ENCODE data around the gene C16orf54. TPM values are rescaled to one million over a fixed set of nuclear protein-coding genes. Genes with fewer than 3 reads are reported as not detected.
"Not testable (repeated sequence)": the region's sequence is repeated elsewhere in the genome, so short reads cannot be mapped to it uniquely, and the experiment has no call there.

Gene C16orf54
- total RNA-seq, 2 donors from 2014 or later: 1.7 TPM

- intact Hi-C loops (cut with DNase I): no loop called here
- Histone ChIP-seq H3K4me3 (no peak overlapping the region), H3K4me1 (no peaks in the 10 kb centered on the region), H3K27ac (no peak overlapping the region), H3K27me3 (no peaks in the 10 kb centered on the region), H3K9me3 (no peaks in the 10 kb centered on the region), H3K36me3 (no peaks in the 10 kb centered on the region), H3K9ac (ENCODE audit: low read depth in 2 of 2, low read length in 2 of 2) (no peak overlapping the region)
- no peak for TF ChIP-seq CTCF (IDR thresholded peaks at IDR 0.05)
- no peak for DNase-seq
These were observed 15.1 kb downstream of the C16orf54 start for GRCh38 chr16:29730649-29731048.

DNA sequence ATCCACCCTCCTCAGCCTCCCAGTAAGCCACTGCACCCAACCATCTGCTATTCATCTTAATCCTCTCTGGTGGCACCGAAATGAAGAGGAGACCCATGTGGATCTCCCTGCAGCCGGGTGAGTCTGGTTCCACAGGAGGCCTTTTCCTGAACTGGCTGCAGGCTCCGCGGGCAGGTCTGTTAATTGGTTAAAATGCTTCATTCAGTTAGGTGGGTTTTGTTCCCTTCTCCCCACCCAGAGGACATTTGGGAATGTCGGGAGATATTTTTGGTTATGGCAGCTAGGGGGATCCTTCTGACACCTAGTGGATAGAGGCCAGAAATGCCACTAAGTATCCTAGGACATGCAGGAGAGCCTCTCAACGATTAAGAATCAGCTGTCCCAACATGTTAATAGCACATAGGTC, 16.7 kb downstream of the C16orf54 start:
- H3K9me3 ChIP-seq: no peaks in the 10 kb centered on the region
- H3K36me3 ChIP-seq: no peaks in the 10 kb centered on the region
- intact Hi-C loops (cut with DNase I): no loop called here
- no peak overlapping the region for H3K27ac ChIP-seq
- no peaks in the 10 kb centered on the region for H3K27me3 ChIP-seq
- peak; percentile 49 for TF ChIP-seq CTCF (IDR thresholded peaks at IDR 0.05)
- DNase-seq: no peak
- H3K4me3 ChIP-seq: no peak overlapping the region
- H3K9ac ChIP-seq (ENCODE audit: low read depth in 2 of 2, low read length in 2 of 2): no peak overlapping the region
- no peaks in the 10 kb centered on the region for H3K4me1 ChIP-seq

DNA sequence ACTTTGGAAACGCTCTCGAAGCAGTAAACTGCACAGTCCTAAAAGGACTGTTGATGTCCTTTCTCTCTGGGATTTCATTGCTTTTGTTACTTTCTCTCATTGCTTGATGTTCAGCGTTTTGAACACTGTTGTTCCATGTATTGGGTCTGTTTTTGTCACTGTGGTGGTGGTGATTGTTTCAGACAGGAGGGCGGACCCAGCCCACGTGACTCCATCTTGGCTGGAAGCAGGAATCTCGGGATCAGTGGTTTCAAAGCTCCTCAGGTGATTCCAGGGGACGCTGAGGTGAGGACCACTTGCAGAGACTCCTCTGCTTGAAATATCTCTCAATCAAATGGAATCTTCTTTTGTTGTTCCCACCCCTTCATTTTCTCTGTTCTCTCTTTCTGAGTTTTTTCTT, 18.3 kb downstream of the C16orf54 start:
- no peak overlapping the region for H3K4me3 ChIP-seq
- H3K4me1 ChIP-seq: no peaks in the 10 kb centered on the region
- H3K9ac ChIP-seq (ENCODE audit: low read depth in 2 of 2, low read length in 2 of 2): no peak overlapping the region
- no peak for DNase-seq
- H3K36me3 ChIP-seq: no peaks in the 10 kb centered on the region
- intact Hi-C loops (cut with DNase I): no loop called here
- TF ChIP-seq CTCF (IDR thresholded peaks at IDR 0.05): no peak
- H3K9me3 ChIP-seq: no peaks in the 10 kb centered on the region
- H3K27ac ChIP-seq: no peak overlapping the region
- H3K27me3 ChIP-seq: no peaks in the 10 kb centered on the region

- Histone ChIP-seq H3K36me3 (no peaks in the 10 kb centered on the region), H3K27me3 (no peaks in the 10 kb centered on the region), H3K9me3 (no peaks in the 10 kb centered on the region), H3K27ac (no peak overlapping the region), H3K9ac (ENCODE audit: low read depth in 2 of 2, low read length in 2 of 2) (no peak overlapping the region), H3K4me1 (no peaks in the 10 kb centered on the region), H3K4me3 (no peak overlapping the region)
- intact Hi-C loops (cut with DNase I): no loop called here
- DNase-seq: no peak
- no peak for TF ChIP-seq CTCF (IDR thresholded peaks at IDR 0.05)
These were observed 18.9 kb downstream of the C16orf54 start for GRCh38 chr16:29726845-29727377.

DNA sequence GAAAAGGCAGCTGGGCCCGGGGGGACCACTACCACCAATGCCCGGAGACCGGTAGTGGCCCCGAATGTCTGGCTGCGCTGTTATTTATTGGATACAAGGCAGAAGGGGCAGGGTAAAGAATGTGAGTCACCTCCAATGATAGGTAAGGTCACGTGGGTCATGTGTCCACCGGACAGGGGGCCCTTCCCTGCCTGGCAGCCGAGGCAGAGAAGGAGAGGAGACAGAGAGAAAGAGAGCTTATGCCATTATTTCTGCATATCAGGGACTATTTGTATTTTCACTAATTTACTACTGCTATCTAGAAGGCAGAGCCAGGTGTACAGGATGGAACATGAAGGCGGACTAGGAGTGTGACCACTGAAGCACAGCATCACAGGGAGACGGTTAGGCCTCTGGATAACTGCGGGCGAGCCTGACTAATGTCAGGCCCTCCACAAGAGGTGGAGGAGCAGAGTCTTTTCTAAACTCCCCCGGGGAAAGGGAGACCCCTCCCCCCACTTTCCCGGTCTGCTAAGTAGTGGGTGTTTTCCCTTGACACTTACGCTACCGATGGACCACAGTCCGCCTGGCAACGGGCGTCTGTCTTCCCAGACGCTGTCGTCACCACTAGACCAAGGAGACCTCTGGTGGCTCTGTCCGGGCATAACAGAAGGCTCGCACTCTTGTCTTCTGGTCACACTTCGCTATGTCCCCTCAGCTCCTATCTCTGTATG, 24.5 kb downstream of the C16orf54 start:
- H3K9me3 ChIP-seq; H3K36me3 ChIP-seq; H3K27me3 ChIP-seq; H3K4me1 ChIP-seq; H3K27ac ChIP-seq; intact Hi-C loops (cut with DNase I); H3K9ac ChIP-seq (ENCODE audit: low read depth in 2 of 2, low read length in 2 of 2); H3K4me3 ChIP-seq: not testable (repeated sequence)
- peak; percentile 45 for TF ChIP-seq CTCF (IDR thresholded peaks at IDR 0.05)
- DNase-seq: peak; percentile 77
